GM12878 (cell line): ENCODE measurements around the gene TMEM19.

Experiments
- EGR1 ChIP-seq, 2 experiments: IDR thresholded peaks; 1 replicate in 1 of 2; 2 replicates in 1 of 2; pipeline ENCODE4 v1.6.1; 2011 to 2012; ENCODE audit warnings: low read depth in 2 of 2, low read length in 2 of 2, borderline replicate concordance in 1 of 2, mild to moderate bottlenecking in 1 of 2, moderate library complexity in 1 of 2
- EZH2 ChIP-seq: IDR thresholded peaks from 2 replicates; pipeline ENCODE4 v1.6.1; 2012; ENCODE audit warnings: low read depth, mild to moderate bottlenecking, control low read depth, inconsistent platforms, low read length, borderline replicate concordance; ENCODE audit not compliant: control insufficient read depth
- JUND ChIP-seq: IDR thresholded peaks from 2 replicates; pipeline ENCODE4 v1.6.1; 2012; ENCODE audit warnings: low read depth, mild to moderate bottlenecking, low read length, improper control_type of control experiment, moderate library complexity
- MTA3 ChIP-seq: IDR thresholded peaks from 2 replicates; pipeline ENCODE4 v1.6.1; 2012; ENCODE audit warnings: low read length, inconsistent platforms, borderline replicate concordance
- PAX8 ChIP-seq: fragments of 450-650 bp; IDR thresholded peaks from 2 replicates; pipeline ENCODE4 v1.6.1; 2017; ENCODE audit warnings: mild to moderate bottlenecking, moderate library complexity
- POLR2AphosphoS5 ChIP-seq: IDR thresholded peaks from 2 replicates; pipeline ENCODE4 v1.6.1; 2011; ENCODE audit warnings: mild to moderate bottlenecking, low read length, inconsistent platforms
- SIN3A ChIP-seq: IDR thresholded peaks from 2 replicates; pipeline ENCODE4 v1.6.1; 2012; ENCODE audit warnings: low read depth, low read length, improper control_type of control experiment
- ZBTB40 ChIP-seq: fragments of 450-650 bp; IDR thresholded peaks from 2 replicates; pipeline ENCODE4 v1.6.1; 2016; ENCODE audit warnings: mild to moderate bottlenecking, moderate library complexity, borderline replicate concordance
- TF ChIP-seq, protein P1 (sequence below): fragments of 450-650 bp; formaldehyde crosslinking; IDR thresholded peaks from 2 replicates; pipeline ENCODE4 v1.5.0; 2022; ENCODE audit warnings: mild to moderate bottlenecking, missing genetic modification characterization
- TF ChIP-seq, protein P2 (sequence below), 3 experiments: IDR thresholded peaks in 2 of 3; conservative IDR thresholded peaks in 1 of 3; 2 replicates each; pipeline ENCODE4 v1.5.1; 2011; ENCODE audit warnings: low read depth in 3 of 3, low read length in 3 of 3, mild to moderate bottlenecking in 3 of 3, control low read depth in 2 of 3, moderate library complexity in 2 of 3, inconsistent platforms in 1 of 3, mixed read lengths in 1 of 3; ENCODE audit not compliant: control insufficient read depth in 2 of 3, insufficient read depth in 1 of 3; ENCODE audit errors: extremely low read depth in 1 of 3

DNA sequence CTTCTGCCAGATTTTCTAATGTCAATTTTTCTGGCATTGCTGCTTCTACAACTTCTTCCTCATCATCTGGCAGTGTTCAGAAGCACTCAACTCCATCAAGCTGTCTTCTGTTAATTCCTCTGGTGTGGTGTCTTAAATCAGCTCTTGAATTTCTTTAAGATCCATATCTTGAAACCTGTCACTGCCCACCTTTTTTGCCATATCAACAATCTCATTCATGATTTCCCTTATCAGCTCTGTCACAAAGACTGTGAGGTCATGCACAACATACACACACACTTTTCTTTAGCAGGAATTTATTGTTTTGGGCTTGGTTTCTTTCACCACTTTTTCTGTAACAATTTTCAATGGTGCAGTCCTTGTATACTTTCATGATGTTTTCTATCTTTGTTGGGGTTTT lies 14.6 kb upstream of the TMEM19 start:
- TF ChIP-seq POLR2AphosphoS5 (no peak), JUND (no peak), MTA3 (no peak), PAX8 (no peak), EZH2 (no peak), ZBTB40 (no peak), EGR1 (IDR thresholded peaks at IDR 0.05; ENCODE audit: borderline replicate concordance in 1 of 2, low read depth in 2 of 2, low read length in 2 of 2) (no peak), SIN3A (no peak)
- TF ChIP-seq, protein P1, sequence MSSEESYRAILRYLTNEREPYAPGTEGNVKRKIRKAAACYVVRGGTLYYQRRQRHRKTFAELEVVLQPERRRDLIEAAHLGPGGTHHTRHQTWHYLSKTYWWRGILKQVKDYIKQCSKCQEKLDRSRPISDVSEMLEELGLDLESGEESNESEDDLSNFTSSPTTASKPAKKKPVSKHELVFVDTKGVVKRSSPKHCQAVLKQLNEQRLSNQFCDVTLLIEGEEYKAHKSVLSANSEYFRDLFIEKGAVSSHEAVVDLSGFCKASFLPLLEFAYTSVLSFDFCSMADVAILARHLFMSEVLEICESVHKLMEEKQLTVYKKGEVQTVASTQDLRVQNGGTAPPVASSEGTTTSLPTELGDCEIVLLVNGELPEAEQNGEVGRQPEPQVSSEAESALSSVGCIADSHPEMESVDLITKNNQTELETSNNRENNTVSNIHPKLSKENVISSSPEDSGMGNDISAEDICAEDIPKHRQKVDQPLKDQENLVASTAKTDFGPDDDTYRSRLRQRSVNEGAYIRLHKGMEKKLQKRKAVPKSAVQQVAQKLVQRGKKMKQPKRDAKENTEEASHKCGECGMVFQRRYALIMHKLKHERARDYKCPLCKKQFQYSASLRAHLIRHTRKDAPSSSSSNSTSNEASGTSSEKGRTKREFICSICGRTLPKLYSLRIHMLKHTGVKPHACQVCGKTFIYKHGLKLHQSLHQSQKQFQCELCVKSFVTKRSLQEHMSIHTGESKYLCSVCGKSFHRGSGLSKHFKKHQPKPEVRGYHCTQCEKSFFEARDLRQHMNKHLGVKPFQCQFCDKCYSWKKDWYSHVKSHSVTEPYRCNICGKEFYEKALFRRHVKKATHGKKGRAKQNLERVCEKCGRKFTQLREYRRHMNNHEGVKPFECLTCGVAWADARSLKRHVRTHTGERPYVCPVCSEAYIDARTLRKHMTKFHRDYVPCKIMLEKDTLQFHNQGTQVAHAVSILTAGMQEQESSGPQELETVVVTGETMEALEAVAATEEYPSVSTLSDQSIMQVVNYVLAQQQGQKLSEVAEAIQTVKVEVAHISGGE (CRISPR knock-in tag), result no peak
- TF ChIP-seq, protein P2, sequence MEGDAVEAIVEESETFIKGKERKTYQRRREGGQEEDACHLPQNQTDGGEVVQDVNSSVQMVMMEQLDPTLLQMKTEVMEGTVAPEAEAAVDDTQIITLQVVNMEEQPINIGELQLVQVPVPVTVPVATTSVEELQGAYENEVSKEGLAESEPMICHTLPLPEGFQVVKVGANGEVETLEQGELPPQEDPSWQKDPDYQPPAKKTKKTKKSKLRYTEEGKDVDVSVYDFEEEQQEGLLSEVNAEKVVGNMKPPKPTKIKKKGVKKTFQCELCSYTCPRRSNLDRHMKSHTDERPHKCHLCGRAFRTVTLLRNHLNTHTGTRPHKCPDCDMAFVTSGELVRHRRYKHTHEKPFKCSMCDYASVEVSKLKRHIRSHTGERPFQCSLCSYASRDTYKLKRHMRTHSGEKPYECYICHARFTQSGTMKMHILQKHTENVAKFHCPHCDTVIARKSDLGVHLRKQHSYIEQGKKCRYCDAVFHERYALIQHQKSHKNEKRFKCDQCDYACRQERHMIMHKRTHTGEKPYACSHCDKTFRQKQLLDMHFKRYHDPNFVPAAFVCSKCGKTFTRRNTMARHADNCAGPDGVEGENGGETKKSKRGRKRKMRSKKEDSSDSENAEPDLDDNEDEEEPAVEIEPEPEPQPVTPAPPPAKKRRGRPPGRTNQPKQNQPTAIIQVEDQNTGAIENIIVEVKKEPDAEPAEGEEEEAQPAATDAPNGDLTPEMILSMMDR (IDR thresholded peaks at IDR 0.05 in 2 of 3, conservative IDR thresholded peaks at IDR 0.05 in 1 of 3; ENCODE audit: control insufficient read depth in 2 of 3, extremely low read depth in 1 of 3, insufficient read depth in 1 of 3, low read depth in 3 of 3, low read length in 3 of 3), result no peak
